IPS-NIHi7 (cell line): ENCODE data around the gene CADPS2.

Experiments used
- DNase-seq: peaks from one replicate; pipeline ENCODE4 v3.0.0; 2012; ENCODE audit warnings: mixed read lengths; ENCODE audit errors: extremely low spot score

Gene CADPS2

GRCh38 chr7:122602800-122603199, 283.5 kb downstream of the CADPS2 start:
- DNase-seq: no peak

DNA sequence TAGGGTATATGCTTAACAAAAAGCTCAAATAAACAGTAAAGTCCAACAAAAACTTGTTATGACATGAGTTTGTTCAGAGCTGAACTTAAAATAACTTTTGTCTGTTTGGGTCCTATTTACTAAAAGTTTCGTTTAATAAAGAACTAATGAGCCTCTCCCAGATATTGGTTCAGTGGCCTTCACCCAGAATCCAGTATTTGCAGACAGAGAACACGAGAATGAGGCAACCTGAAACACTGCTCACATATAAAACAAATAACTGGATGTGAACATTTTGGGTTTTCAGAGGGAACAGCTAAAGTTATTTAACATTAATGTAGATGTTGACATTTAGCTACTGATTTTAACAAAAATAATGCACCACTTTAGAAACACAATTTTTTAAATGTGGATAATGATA, 285.6 kb downstream of the CADPS2 start:
- DNase-seq: no peak

DNA sequence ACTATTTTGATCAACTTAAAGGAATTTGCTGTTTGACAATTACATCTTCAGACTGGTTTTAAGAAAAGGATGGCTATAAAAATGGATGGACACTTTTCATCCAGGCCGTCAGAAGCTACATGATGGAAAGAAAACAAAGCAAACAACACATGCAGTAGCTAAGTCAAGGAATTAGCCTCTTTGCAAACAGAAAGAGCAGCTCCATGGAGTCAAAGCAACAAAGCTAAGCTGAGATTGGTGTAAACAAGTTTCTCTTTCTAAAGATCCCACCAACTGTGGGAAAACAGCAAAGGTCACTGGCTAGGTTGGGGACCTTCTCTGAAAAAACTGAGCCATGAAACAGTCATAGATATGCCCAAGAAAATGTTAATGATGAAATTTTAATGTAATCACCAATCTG, 286.2 kb downstream of the CADPS2 start:
- DNase-seq: no peak

GRCh38 chr7:122597277-122597676, 289.0 kb downstream of the CADPS2 start:
- no peak for DNase-seq

DNA sequence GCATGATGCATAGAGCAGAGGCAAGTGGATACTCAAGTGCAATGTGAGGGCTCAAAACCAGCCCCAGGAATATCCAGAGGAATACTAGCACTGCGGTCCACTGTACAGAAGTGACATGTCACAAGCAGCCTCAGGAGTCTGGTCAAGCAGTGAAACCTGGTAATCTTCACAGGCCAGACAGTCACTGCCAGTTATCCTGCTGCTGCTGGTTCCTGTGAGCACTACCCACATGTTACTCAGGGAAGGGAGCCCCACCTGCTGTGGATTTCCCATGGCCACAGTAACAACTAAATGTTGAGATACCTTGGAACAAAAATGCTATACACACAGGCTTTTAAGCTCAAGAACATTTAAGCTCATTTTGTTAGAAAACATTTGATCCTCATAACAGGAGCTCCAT, 290.4 kb downstream of the CADPS2 start:
- no peak for DNase-seq

DNA sequence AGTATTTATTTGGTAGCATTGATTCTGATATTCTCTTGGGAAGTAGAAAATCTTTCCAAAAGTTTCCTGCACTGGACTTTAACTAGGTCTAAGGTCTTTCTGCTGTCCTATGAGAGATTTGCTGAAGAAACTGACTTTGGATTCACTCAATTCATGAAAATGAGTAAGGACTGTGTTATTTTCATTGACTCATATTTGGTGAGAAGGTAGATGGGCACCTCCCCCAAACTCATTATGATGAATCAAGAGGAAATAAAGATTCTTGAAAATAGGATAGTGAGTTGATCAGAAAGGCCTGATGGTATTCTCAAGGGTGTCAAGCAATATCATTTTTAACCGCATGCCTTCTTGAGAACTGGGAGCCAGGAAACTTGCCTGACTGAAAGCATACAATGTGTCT, 297.6 kb downstream of the CADPS2 start:
- no peak for DNase-seq

- no peak for DNase-seq
Observed at GRCh38 chr7:122584676-122585251, 301.5 kb downstream of the CADPS2 start.

DNA sequence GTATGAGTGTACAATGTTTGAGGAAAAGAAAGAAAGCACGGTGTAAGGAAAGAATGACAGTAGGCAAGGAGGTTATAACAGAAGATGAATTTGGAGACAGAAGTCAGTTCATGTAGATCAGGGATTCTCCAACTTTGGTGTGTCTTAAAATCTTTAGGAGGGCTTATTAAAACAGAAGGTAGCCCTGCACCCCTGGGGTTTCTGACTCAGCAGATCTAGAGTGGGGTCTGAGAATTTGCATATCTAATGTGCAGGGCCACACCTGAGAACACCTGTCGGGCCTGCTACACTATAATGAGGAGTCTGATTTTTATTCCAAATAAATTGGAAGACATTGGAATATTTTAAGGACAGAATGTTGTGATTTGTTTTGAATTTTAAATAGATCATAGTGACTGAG, 307.9 kb downstream of the CADPS2 start:
- no peak for DNase-seq

DNA sequence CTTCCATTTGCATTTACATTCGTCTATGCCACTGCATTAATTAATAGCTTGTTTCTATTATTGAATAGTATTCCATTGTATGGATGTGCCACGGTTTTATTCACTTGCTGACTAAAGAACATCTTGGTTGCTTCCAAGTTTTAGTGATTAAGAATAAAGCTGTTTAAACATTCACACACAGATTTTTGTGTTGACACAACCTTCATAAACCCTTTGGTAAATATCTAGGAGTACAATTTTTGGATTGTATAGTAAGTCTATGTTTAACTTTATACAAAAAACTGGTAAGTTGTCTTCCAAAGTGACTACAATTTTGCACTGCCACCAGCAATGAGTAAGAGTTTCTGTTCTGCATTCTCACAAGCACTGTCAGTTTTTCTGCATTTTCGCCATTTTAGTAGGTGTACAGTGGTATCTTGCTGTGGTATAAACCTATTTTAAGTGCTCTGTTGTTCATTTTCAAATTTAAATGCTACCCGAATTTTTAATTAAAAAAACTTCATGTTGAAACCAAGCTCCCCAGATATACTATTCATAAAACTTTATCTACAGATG, 308.7 kb downstream of the CADPS2 start:
- no peak for DNase-seq

DNA sequence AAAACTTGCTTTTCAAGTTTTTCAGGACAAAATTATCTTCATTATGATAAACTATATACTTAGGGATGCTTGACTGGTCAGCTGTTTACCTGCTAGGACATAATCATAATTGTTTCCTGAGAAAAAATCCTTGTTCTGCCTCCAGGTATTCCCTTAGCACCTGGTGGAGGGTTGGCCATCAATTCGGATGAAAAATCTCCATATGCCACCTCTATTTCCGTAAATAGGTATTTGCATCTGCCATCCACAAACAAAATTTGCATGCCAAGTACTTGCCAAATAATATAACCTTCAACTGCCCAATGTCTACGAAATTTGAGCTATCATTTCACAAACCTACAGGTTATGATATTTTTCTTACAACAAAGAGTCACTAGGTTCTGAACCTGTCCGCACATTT, 313.6 kb downstream of the CADPS2 start:
- no peak for DNase-seq

- DNase-seq: no peak
Observed at GRCh38 chr7:122561326-122561725, 324.9 kb downstream of the CADPS2 start.

GRCh38 chr7:122556873-122557542, 329.3 kb downstream of the CADPS2 start:
- DNase-seq: no peak

- no peak for DNase-seq
Observed at GRCh38 chr7:122556219-122556618, 330.0 kb downstream of the CADPS2 start.

DNA sequence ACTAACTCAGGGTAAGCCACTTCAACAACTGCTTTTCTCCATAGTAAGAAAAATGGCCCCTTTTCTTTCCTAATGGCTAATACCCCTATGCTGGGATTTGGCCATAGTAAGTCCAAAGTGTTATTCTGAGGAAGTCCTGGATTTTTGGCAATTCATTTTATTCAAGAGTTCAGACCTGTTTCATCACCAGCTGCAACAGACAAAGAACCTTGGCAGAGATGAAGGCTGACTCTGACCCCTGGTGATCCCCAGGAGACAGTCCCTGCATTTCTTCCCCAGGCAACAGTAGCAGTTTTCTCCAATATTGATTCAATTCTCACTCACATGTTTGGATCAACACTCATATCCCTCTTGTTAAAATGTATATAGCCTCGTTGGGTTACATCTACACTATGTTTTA, 332.5 kb downstream of the CADPS2 start:
- DNase-seq: no peak

DNA sequence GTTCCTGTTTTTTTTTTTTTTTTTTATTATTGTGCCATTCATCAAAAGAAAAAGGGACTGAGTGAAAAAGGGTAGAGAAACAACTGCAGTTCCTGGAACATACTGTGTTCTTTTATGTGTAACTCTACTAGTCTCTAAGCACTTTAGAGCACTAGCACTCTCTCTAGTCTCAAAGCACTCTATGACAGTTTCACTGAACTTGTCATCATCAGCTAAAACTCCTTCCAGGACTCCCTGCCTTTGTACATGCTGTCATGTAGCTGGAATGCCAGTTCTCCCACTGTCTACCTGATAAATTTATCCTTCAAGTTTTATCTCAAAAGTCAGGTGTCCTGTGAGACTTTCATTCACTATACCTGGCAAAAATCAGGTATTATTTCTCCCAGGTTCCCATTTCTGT, 333.5 kb downstream of the CADPS2 start:
- no peak for DNase-seq

DNA sequence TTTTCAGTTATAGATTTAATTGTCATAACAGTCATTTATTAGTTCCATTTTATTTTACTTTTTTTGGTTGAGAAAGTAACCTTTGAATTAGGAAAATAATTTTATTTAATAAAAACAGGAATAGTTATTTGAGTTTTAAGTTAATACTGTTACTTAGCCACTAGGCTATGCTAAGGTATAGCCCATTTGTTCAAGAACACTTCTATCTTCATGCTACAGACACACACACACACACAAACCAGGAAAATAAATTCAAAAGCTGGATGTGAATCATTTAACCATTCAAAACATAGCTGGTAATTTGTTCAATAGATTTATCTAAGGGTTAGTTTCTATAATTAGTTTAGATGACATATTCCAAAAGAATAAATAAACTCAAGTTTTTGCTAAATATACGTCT, 335.7 kb downstream of the CADPS2 start:
- no peak for DNase-seq

- no peak for DNase-seq
Observed at GRCh38 chr7:122549578-122549977, 336.7 kb downstream of the CADPS2 start.

GRCh38 chr7:122546496-122546895, 339.8 kb downstream of the CADPS2 start:
- no peak for DNase-seq

DNA sequence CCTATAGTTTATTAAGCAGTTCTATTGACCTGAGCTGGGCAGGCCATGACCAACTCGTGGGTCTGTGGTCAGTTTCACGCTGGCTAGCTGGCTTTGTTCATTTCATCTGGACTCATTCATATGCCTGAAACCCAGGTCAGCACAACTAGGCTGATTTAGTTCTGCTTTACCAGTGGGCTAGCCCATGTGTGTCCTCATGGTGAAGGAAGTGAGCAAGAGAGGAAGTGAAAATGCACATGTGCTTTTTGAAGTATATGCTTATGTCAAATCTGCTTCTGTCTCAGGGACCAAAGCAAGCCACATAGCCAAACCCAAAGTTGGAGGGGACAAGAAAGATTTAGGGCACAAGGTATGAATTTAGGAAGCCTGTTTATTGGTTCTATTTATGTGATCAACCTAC, 341.8 kb downstream of the CADPS2 start:
- no peak for DNase-seq

DNA sequence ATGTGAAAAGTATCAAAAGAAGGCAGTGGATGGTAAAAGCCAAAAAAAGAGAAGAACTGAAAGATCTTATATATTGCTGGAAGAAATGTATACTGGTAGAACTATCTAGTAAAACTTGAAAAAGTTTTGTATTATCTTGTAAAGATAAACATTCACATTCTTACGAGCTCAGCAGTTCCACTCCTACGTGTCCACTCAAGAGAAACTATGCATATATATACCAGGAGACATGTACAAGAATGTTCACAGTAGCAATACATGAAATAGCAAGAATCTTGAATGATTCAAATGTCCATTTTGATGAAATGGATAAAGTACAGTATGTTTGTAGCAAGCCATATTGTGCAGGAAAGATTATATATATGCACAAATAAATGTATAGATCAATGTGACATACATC, 342.4 kb downstream of the CADPS2 start:
- no peak for DNase-seq

- no peak for DNase-seq
Observed at GRCh38 chr7:122543166-122543565, 343.1 kb downstream of the CADPS2 start.

DNA sequence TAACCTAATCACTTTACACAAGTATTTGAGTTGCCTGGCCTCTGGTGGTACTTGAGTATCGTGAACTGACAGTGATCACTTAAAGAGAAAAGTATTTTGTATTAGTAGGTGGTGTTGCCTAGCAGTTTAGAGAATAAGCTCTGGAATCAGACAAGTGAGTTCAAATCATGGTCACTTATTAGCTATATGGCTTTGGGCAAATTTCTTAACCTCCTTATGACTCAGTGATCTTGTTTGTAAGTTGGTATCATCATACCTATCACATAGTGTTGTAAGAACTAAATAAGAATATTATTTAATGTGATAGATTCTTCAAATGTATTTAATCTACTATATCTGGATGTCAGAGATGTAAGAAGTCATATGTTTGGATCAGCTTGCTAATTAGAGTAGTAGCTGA, 351.2 kb downstream of the CADPS2 start:
- no peak for DNase-seq

- no peak for DNase-seq
Observed at GRCh38 chr7:122532406-122533269, 353.6 kb downstream of the CADPS2 start.
